Measurements from ENCODE around the gene GAS2. TPM values are rescaled to one million over a fixed set of nuclear protein-coding genes. Genes with fewer than 3 reads are reported as not detected.

The GAS2 gene
- total and polyA plus RNA-seq, 9 of the 15 experiments (the other 6 are each of a cell fraction or from before 2014, with no cell fraction given), result 0.77 to 1.9 (median 1.1) TPM

- no peak for TF ChIP-seq ZBTB40 (IDR thresholded peaks at IDR 0.05)
- TF ChIP-seq ZBTB40 (CRISPR knock-in tag; IDR thresholded peaks at IDR 0.05), result no peak
- no peak for TF ChIP-seq ZNF766 (CRISPR knock-in tag; conservative IDR thresholded peaks at IDR 0.05)
- no peak for TF ChIP-seq ZC3H11A (IDR thresholded peaks at IDR 0.05; ENCODE audit: low read depth, low read length)
- no peak for TF ChIP-seq RFX5 (IDR thresholded peaks at IDR 0.05; ENCODE audit: low read depth, low read length)
- no peak for TF ChIP-seq NFIC (IDR thresholded peaks at IDR 0.05)
- no peak for TF ChIP-seq KDM5B (IDR thresholded peaks at IDR 0.05; ENCODE audit: insufficient replicate concordance, low read depth, low read length)
- TF ChIP-seq ZBED1 (IDR thresholded peaks at IDR 0.05), result no peak
- no peak for TF ChIP-seq ZNF253 (CRISPR knock-in tag; conservative IDR thresholded peaks at IDR 0.05)
- TF ChIP-seq NFIX (CRISPR knock-in tag; IDR thresholded peaks at IDR 0.05; ENCODE audit: low read depth), result no peak
- no peak for TF ChIP-seq ETV1 (tag; conservative IDR thresholded peaks at IDR 0.05; ENCODE audit: low read depth)
- no peak for TF ChIP-seq DPF2 (IDR thresholded peaks at IDR 0.05)
These were observed 41.5 kb upstream of the GAS2 start (continued) for GRCh38 chr11:22624742-22625447.

Data from K562 (cell line).